GM21367 (cell line): ENCODE data around the gene SEMA4D.
"Not testable (repeated sequence)": the region's sequence is repeated elsewhere in the genome, so short reads cannot be mapped to it uniquely, and the experiment has no call there.

Experiments used
- ATAC-seq: cut with Tn5 transposase; IDR thresholded peaks from one replicate; pipeline ENCODE4 v1.9.1; 2021; ENCODE audit not compliant: unreplicated experiment

Gene SEMA4D

GRCh38 chr9:89376286-89376685 is 121.6 kb downstream of the SEMA4D start:
- ATAC-seq = no peak

GRCh38 chr9:89375191-89375760 is 122.6 kb downstream of the SEMA4D start:
- ATAC-seq = peak; percentile 67

GRCh38 chr9:89374176-89374575 is 123.7 kb downstream of the SEMA4D start:
- ATAC-seq = no peak

- ATAC-seq = no peak
Observed at GRCh38 chr9:89372979-89373378, 124.9 kb downstream of the SEMA4D start.

- no peak for ATAC-seq
Observed at GRCh38 chr9:89372230-89372816, 125.6 kb downstream of the SEMA4D start.

GRCh38 chr9:89371791-89372190 is 126.1 kb downstream of the SEMA4D start:
- not testable (repeated sequence) for ATAC-seq

GRCh38 chr9:89370593-89370992 is 127.3 kb downstream of the SEMA4D start:
- ATAC-seq = no peak

- ATAC-seq = no peak
Observed at GRCh38 chr9:89368978-89369377, 128.9 kb downstream of the SEMA4D start.

GRCh38 chr9:89368550-89368949 is 129.4 kb downstream of the SEMA4D start:
- ATAC-seq = no peak

GRCh38 chr9:89367726-89368437 is 130.0 kb downstream of the SEMA4D start:
- no peak for ATAC-seq

- no peak for ATAC-seq
Observed at GRCh38 chr9:89367281-89367680, 130.6 kb downstream of the SEMA4D start.

GRCh38 chr9:89366711-89367110 is 131.2 kb downstream of the SEMA4D start:
- no peak for ATAC-seq

- ATAC-seq = no peak
Observed at GRCh38 chr9:89365532-89365912, 132.4 kb downstream of the SEMA4D start.

GRCh38 chr9:89364666-89365531 is 133.0 kb downstream of the SEMA4D start:
- ATAC-seq = no peak

- no peak for ATAC-seq
Observed at GRCh38 chr9:89363921-89364665, 133.8 kb downstream of the SEMA4D start.

- ATAC-seq = no peak
Observed at GRCh38 chr9:89363311-89363670, 134.6 kb downstream of the SEMA4D start.

- no peak for ATAC-seq
Observed at GRCh38 chr9:89362647-89363310, 135.1 kb downstream of the SEMA4D start.

GRCh38 chr9:89361816-89362646 is 135.9 kb downstream of the SEMA4D start:
- no peak for ATAC-seq

GRCh38 chr9:89361031-89361430 is 136.9 kb downstream of the SEMA4D start:
- no peak for ATAC-seq

GRCh38 chr9:89360465-89360864 is 137.4 kb downstream of the SEMA4D start:
- ATAC-seq = no peak
